HG02943 (cell line): ENCODE data around the gene ANKMY1.

Source experiments
- ATAC-seq: cut with Tn5 transposase; IDR thresholded peaks from one replicate; pipeline ENCODE4 v1.9.1; 2021; ENCODE audit warnings: mild to moderate bottlenecking, low read depth, moderate library complexity; ENCODE audit not compliant: unreplicated experiment

ANKMY1 gene, protein sequence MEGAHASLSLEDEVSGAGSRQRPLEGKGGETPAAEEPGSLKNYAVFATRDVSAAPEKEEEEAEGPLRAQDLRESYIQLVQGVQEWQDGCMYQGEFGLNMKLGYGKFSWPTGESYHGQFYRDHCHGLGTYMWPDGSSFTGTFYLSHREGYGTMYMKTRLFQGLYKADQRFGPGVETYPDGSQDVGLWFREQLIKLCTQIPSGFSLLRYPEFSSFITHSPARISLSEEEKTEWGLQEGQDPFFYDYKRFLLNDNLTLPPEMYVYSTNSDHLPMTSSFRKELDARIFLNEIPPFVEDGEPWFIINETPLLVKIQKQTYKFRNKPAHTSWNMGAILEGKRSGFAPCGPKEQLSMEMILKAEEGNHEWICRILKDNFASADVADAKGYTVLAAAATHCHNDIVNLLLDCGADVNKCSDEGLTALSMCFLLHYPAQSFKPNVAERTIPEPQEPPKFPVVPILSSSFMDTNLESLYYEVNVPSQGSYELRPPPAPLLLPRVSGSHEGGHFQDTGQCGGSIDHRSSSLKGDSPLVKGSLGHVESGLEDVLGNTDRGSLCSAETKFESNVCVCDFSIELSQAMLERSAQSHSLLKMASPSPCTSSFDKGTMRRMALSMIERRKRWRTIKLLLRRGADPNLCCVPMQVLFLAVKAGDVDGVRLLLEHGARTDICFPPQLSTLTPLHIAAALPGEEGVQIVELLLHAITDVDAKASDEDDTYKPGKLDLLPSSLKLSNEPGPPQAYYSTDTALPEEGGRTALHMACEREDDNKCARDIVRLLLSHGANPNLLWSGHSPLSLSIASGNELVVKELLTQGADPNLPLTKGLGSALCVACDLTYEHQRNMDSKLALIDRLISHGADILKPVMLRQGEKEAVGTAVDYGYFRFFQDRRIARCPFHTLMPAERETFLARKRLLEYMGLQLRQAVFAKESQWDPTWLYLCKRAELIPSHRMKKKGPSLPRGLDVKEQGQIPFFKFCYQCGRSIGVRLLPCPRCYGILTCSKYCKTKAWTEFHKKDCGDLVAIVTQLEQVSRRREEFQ

DNA sequence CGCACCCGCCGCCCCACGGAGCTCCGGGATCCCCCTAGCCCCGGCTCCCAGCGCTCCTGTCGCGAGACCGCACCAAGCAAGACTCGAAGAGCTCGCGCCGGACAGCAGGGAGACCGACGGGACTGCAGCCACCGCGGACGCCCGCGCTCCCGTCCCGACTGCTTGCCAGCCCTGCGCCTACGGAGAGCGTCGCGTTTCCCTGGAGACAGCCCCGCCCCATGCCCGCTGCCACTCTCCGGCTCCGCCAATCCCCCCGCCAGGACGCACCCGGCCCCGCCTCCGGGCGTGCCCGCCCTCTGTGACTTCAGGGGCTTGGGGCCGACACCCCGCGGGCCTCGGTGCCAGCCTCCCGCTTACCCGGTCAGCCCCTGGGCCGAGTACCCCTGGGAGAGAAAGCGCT is at the start of gene ANKMY1:
TSS of gene ANKMY1 (minus strand) at position 181 of the 400 bp plus-strand sequence. CDS start 653 bp downstream, outside the sequence.
- no peak for ATAC-seq

DNA sequence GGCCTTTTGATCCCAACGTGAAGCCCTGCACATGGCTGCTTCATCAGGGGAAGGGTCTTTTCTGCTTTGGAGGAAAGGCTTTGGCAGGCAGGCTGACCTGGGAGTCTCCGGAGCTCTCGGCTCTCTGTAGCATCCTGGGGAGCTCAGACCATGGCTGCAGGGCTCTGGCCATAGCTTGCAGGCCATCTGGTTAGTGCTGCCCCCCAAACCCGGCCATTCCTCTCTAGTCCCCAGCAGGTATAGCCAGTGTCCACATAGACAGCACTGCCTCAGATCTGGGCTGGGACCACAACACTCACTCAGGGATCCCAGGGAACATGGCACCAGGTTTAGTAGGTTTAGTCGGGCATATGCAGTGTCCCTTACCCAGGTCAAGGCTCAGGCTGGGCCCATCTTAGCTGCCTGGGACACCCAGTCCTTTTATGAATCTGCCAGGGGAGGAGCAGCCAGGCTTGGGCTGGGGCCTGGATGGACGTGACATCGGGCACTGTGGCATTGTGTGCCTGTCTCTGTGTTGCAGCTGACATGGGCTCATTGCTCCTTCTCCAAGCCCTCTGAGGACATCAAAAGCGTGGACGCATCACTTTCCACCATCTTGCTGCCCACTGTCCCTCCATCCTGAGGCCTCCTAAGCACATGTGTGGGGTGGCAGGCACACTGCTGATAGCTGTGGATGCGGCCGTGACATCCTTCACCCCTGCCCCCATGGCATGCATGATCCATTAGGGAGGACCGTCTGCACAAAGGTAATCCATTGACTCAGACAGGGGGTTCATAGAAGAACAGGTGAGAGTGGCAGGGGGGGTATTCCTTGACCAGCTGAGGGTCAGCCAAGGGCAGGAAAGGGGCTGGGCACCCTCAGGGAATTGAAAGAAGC is 48.3 kb upstream of the ANKMY1 start:
- ATAC-seq: no peak

DNA sequence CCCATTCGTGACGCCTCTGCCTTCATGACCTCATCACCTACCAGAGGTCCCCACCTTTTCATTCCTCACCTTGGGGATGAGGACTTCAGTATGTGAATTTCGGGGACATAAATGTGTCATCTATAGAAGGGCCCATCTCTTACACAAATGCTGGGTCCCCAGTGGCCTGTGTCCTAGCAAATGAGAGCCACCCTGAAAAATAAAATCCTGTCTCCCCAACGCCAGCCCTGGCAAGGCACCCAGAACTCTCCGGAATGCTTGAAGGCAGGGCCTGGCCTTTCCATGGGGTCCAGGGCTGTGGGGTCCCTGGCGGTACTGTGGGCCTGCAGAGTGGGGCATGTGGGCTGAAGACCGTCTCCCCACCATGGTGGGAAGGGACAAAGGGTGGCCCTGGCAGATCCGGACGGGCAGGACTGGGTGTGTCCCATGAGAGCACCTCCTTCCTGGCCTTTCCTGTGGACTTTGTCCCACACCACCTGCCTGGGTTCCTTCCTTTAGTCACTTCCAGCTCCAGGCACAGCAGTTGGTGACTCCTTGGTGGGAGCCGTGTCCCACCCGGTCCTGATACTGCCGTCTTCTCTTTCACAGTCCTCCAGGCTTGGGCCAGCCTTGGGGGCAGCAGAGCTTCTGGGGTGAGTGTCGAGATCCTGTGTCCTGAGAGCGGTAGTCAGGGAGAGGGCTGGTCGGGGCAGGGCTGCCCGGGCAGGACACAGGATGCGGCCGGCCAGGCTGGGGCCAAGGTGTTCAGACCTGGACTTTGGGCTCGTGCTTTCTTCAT is 47.3 kb upstream of the ANKMY1 start:
- no peak for ATAC-seq

DNA sequence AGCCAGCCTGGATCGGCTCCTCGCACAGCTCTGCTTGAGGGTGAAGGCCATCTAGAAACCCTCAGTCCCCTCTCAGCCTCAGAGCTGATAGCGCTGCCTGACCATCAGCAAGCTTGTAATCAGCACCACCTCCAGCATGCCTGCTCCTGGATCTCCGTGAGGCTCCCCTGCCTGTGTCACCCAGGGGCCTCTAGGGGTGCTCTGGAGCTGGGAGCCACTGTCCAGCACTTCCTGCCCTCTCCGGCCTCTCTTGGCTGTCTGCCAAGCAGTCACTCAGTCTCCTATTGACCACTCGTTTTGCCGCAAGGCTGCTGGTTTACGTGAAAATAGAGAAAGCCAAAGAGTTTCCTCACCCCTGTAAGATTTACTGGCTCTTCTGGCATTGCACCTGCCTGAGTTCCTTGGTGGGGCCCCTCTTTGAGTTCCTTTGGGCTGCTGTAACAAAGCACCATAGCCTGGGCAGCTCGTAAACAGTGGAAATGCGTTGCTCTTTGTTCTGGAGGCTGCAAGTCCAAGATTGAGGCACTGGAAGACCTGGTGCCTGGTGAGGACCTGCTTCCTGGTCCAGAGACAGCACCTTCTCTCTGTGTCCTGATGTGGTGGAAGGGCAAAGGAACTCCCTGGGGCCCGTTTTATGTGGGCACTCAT is 46.6 kb upstream of the ANKMY1 start:
- ATAC-seq: no peak

DNA sequence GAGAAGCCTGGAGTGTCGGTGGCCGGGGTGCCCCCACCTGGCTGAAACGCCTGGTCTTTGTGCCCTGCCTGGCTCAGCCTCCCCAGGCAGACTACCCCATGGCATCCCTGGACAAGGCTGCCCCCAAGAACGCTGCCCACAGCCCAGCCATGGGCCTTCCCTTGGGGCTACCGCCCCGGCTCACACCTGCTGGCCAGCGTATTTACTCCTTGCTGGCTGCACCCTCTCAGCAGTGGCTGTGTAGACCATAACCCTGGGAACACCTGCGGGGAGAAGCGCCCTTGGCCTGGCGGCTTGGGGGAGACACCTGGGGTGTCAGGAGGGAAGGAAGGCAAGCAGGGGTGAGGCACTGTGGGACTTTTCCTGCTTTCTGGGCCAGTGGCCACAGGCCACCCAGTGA is 46.1 kb upstream of the ANKMY1 start:
- ATAC-seq: no peak

DNA sequence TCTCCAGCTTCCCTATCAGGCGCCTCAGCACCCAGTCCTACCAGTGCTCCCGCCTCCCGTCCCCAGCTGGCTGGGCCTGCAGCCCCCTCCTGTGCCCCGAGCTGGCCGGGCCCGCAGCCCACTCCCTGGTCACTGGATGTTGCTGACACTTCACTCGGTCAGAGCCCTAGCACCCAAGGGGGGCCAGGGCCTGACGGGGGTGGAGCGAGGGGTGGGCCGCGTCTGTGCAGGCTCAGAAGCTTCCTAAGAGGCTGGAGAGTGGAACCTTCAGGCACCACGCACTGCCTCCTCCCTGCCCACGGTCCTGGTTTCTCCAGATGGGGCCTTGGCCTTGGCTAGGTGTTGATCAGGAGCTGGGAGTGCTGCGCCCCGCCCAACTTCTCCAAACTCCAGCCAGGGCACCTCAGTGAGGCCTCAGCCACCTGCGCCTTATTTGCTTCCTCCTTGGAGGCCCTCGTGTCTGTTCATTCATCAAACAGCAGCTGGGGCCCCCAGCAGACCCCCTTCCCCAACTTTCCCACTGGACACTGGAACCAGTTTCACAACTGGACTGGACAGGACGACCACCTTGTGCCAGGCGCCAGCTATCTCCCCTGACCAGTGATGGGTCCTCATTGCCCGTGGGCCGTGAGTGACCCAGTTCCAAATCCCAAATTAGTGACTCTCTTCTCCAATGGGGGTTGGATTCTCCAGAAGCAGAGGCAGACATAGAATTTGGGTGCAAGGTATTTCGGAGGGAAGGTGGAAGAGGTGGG is 45.5 kb upstream of the ANKMY1 start:
- ATAC-seq: no peak

DNA sequence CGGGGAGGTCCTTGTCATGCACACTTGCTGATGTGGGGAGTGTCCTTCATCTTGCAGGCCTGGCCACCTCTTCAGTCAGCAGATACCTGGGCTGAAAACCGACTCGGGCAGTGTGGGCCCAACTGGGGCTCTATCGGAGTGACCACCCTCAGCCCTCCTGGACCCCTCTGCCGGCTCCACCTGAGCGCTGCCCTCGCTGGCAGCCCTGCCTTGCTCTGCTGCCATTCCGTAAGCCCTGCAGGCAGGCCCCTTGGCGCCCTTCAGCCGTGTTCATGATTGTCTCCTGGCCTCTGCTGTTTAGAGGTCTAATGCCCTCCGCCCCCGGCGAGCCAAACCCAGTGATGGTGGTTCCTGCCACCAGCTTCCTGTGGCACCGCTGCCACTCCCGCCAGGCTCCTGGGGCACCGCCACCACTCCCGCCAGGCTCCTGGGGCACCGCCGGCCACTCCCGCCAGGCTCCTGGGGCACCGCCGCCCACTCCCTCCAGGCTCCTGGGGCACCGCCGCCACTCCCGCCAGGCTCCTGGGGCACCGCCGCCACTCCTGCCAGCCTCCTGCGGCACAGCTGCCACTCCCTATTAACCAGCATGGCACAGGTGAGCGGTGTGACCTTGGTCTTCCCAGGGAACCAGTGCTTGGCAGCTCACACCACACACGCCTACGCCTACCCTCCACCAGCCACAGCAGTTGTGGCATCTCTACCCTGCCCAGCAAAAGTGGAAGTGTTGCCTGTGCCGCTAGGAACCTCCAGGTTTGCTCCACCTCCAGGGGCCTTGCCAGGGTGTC is 44.7 kb upstream of the ANKMY1 start:
- ATAC-seq: no peak

DNA sequence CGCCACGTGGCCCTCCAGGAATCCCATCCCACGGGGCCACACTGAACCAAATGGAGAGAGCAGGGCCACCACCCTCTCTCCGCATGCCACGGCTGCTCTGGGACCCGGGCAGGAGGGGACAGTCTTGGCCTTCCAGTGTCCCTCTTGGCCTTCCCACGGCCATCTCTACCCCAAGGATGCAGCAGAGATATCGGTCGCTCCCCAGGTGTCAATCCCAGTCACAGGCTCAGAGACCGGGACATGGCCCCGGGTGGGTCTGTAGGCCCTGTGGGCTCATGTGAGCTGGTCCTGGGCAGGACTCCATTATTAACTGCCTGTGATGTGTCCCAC is 44.0 kb upstream of the ANKMY1 start:
- no peak for ATAC-seq

DNA sequence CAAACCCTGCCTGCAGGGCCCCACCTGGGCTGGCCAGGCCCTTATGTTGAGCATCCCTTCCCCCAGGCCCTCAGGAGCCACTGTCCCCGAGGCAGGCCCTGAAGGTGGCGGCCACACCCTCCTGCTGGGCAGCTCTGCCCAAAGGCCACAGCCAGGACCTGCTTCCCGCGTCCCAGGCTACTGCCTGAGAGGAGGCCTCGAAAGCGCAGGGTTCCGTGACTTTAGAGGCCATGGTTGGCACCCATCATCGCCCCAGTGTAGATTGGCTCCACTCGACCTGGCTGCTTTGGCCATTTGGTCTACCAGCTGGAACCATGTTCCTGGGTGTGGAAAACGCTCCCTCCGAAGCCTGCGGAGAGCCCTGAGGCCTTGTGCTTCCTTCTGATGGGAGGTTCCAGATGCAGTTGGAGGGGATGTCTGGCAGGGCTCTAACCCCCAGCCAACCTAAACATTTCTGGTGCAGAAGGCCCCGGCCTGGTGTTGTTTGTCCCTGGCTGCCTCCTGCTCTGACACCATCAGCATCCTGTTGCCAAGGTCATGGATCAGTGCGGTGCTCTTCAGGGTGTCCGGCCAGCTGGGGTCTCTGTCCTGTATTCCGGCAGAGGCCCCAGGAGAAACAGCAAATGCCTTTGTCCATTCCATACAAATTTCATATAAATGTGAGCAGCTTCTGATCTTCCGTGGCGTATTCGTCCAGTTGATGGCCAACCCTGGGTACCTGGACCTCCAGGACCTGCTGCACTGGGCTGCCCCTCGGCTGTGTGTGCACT is 43.5 kb upstream of the ANKMY1 start:
- ATAC-seq: no peak

DNA sequence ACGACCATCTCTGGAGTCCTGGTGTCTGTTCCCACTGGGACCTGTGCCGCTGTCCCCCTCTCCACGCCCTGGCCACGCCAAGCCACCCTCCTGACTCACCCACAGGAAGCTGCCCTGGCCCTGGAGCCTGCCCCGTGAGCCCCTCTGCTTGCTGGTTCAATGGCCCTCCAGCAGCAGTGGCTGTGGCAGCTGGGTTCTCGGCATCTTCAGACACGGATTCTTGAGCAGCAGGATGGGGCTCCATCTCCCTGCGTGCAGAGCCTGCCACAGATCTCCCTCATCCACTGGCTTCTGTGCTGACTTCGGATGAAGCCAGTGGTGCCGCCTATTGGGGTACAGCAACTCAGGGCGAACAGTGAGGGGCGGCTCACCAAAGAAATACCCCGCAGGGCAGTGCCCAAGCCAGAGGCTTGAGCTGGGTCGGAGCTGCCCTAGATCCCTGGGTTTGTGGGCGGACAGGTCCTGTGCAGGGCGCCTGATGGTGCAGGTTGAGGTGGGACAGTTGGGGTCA is 42.7 kb upstream of the ANKMY1 start:
- ATAC-seq: no peak

DNA sequence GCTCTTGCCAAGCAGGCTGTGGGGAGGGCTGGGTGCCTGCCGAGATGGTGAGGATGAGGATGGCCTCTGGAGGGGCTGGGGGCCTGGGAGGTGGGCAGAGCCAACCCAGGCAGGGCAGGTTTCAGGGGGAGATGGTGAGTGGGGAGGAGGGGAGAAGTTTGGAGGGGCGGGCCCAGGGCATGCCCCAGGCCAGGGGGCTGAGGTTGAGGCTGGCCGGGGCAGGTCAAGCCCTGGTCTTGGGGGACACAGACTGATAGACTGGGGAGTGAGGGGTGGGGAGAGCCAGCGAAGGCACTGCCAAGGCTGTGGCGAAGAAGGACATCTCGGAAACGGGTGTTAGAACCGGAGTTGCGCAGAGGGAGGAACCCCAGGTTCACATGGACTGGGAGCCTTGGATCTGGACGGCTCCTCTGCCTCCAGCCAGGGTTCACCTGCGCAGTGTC is 41.4 kb upstream of the ANKMY1 start:
- ATAC-seq: no peak

DNA sequence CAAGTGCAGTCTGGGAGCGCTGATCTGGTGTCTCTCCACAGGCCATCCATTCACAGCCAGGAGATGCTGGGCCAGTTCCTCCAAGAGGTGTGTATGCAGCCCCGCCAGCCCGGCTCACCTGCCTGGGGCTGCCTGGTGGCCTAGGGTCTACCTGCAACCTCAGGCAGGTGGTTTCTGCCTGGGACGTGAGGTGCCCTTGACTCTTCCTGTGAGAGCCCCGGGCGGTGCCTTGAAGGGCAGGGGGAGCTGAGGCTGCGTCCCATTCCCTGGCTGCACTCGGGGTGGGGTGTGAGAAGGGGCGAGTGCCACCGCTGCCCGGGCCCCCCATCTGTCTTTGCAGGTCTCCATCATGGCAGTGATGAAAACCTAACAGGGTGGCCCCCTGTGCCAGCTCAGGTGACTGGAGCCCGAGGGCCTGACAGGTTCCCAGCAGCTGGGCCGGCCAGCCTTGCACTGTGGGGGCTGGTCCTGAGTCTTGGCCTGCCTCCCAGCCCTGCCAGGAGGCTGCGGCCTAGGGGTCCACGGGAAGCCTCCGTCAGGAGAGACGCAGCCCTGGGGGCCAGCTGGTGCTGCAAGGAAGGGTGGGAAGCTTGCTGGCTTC is 40.6 kb upstream of the ANKMY1 start:
- ATAC-seq: no peak

DNA sequence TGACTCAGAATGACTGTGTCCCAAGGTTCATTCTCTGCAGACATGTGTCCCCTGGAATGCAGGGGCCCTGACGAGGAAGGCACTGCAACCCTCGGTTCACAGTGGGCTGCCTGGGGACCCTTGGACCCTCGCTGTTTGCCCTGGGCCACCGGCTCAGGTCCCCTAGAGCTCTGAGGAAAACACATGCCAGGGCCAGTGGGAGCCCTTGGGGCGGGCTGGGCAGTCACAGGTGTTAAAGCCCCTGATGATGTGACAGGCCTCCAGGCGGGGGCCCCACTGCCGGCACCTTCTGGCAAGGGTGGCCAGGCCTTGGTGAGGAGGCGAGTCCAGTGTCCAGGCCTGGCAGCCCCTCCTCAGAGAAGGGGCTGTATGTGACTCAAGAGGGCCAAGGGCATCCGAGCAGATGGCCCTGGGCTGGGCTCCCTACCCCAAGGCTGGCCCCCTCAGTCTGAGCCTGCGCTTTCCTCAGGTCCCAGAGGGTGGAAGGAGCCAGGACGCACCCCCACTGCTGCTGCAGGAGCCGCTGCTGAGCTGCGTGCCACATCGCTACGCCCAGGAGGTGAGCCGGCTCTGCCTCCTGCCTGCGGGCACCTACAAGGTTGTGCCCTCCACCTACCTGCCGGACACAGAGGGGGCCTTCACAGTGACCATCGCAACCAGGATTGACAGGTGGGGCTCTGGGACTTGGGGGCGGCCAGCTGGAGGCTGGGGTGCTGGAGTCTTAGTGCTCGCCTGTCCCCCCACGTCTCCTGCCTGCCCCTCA is 39.8 kb upstream of the ANKMY1 start:
- ATAC-seq: no peak

DNA sequence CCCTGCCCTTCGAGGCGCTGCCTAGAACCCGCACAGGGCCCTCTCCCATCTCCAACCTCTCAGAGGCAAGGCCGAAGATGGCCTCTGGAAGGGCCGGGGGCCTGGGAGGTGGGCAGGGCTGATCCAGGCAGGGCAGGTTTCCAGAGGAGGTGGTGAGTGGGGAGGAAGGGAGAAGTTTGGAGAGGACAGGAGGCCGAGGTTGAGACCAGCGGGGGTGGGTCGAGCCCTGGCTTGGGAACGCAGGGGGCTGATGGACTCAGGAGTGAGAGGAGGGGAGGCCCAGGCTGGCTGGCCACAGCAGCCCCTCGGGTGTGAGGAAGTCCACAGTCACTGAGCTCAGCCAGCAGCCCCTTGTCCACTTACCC is 39.2 kb upstream of the ANKMY1 start:
- no peak for ATAC-seq

DNA sequence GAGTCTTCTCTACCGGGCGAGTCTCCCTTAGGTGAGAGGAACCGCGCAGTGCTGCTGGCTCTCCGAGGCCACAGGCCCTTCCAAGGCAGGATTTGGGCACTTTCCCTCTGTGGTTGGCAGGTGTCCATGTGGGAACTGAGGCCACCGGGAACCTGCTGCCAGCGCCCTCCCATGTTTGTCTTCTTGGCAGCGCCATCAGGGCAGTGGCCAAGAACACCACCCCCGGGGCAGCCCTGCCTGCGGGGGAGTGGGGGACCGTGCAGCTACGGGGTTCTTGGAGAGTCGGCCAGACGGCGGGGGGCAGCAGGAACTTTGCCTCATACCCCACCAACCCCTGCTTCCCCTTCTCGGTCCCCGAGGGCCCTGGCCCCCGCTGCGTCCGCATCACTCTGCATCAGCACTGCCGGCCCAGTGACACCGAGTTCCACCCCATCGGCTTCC is 38.7 kb upstream of the ANKMY1 start:
- ATAC-seq: no peak

DNA sequence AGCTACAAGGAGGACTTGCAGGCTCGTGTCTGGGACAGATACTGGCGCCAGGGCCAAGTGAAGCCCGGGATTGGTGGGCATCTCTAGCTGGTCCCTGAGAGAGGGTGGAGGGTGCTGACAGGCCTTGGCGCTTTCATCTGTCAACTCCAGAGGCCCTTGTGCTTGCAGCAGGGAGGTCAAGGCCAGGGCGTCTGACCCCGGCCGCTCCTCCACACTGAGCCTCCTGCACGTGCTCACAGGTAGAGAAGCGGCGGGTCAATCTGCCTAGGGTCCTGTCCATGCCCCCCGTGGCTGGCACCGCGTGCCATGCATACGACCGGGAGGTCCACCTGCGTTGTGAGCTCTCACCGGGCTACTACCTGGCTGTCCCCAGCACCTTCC is 38.3 kb upstream of the ANKMY1 start:
- ATAC-seq: no peak
